GM12878 (cell line): ENCODE results near the gene DLGAP5.

Source experiments
- CHD4 ChIP-seq: fragments of 200-600 bp; sonication (generic); IDR thresholded peaks from 2 replicates; pipeline ENCODE4 v1.6.1; 2016; ENCODE audit warnings: mild to moderate bottlenecking
- CTCF ChIP-seq, 3 experiments: IDR thresholded peaks in 2 of 3; conservative IDR thresholded peaks in 1 of 3; 2 replicates each; pipeline ENCODE4 v1.5.1; 2011; ENCODE audit warnings: low read depth in 3 of 3, low read length in 3 of 3, mild to moderate bottlenecking in 3 of 3, control low read depth in 2 of 3, moderate library complexity in 2 of 3, inconsistent platforms in 1 of 3, mixed read lengths in 1 of 3; ENCODE audit not compliant: control insufficient read depth in 2 of 3, insufficient read depth in 1 of 3; ENCODE audit errors: extremely low read depth in 1 of 3
- EED ChIP-seq: sonication (generic); IDR thresholded peaks from 2 replicates; pipeline ENCODE4 v1.6.1; 2016; ENCODE audit warnings: antibody characterized with exemption, low read depth
- EZH2 ChIP-seq: IDR thresholded peaks from 2 replicates; pipeline ENCODE4 v1.6.1; 2012; ENCODE audit warnings: low read depth, mild to moderate bottlenecking, control low read depth, inconsistent platforms, low read length, borderline replicate concordance; ENCODE audit not compliant: control insufficient read depth
- IKZF1 ChIP-seq: fragments of 450-650 bp; conservative IDR thresholded peaks from 2 replicates; pipeline ENCODE4 v1.6.1; 2017; ENCODE audit warnings: antibody characterized with exemption, mild to moderate bottlenecking
- KAT2A ChIP-seq: conservative IDR thresholded peaks from 2 replicates; pipeline ENCODE4 v1.6.1; 2011; ENCODE audit warnings: low read depth, low read length; ENCODE audit not compliant: control insufficient read depth
- KDM1A ChIP-seq: fragments of 200-600 bp; sonication (generic); IDR thresholded peaks from 2 replicates; pipeline ENCODE4 v1.6.1; 2016; ENCODE audit warnings: borderline replicate concordance
- NBN ChIP-seq: fragments of 450-650 bp; IDR thresholded peaks from 2 replicates; pipeline ENCODE4 v1.6.1; 2016
- PML ChIP-seq: IDR thresholded peaks from 2 replicates; pipeline ENCODE4 v1.6.1; 2012; ENCODE audit warnings: low read length, inconsistent platforms
- RBBP5 ChIP-seq: fragments of 200-600 bp; sonication (generic); conservative IDR thresholded peaks from 2 replicates; pipeline ENCODE4 v1.6.1; 2016
- RCOR1 ChIP-seq: conservative IDR thresholded peaks from 2 replicates; pipeline ENCODE4 v1.6.1; 2012; ENCODE audit warnings: low read depth, low read length, improper control_type of control experiment
- REST ChIP-seq: IDR thresholded peaks from 2 replicates; pipeline ENCODE4 v1.6.1; 2012; ENCODE audit warnings: mild to moderate bottlenecking, low read depth, low read length
- ZBTB33 ChIP-seq: fragments of 450-650 bp; IDR thresholded peaks from 2 replicates; pipeline ENCODE4 v1.6.1; 2017; ENCODE audit warnings: mild to moderate bottlenecking

- TF ChIP-seq CTCF (IDR thresholded peaks at IDR 0.05 in 2 of 3, conservative IDR thresholded peaks at IDR 0.05 in 1 of 3; ENCODE audit: control insufficient read depth in 2 of 3, extremely low read depth in 1 of 3, insufficient read depth in 1 of 3, low read depth in 3 of 3, low read length in 3 of 3) = no peak
- TF ChIP-seq ZBTB33 = no peak
- TF ChIP-seq EED = no peak
- TF ChIP-seq CHD4 = no peak
- no peak for TF ChIP-seq EZH2
- no peak for TF ChIP-seq KAT2A
- no peak for TF ChIP-seq REST
- TF ChIP-seq NBN = no peak
- no peak for TF ChIP-seq PML
- no peak for TF ChIP-seq IKZF1
- no peak for TF ChIP-seq KDM1A
- TF ChIP-seq RBBP5 = no peak
- TF ChIP-seq RCOR1 = no peak
Measured at GRCh38 chr14:55221186-55221585, 29.8 kb upstream of the DLGAP5 start.
